Measurements from ENCODE around the gene CXXC1.
A peak's percentile ranks its signal among the peaks of the same experiment; 100 is the strongest.

DNA sequence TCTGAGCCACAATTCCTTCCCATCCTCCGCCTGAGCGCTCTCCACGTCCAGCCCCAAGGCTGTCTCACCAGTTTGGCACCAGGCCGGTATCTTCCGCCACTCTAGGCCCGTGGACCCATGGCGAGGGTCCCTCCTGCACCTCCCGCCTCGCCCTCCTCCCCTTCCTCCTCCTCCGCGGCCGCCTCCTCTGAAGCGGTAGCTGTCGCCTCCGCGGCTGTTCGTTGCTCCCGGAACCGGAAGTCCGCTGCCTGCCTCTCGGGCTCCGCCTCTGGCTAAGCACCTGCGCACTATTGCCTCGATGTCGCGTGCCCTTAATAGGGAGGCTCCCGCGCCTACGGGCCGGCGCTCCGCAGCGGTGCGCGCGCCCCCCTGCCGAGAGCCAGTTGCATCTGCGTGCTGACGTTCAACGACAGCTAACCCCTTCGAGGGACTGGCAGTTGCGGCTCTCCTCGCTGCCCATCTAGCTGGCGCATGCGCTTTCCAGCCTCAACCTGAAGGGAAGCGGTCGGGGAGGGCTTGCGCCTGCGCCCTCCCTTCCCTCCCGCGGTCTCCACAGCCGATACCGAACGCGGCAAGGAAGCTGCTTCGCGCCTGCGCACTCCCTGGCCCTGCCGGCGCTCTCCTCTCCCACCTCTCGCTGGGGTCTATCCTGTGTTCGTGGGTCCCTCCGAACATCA, 6.1 kb downstream of the CXXC1 start, which contains the start of gene MBD1:
- TF ChIP-seq ZNF121 (CRISPR knock-in tag; IDR thresholded peaks at IDR 0.05), result 0 out of 2 replicates have a peak, but pooled peaks have one; percentile 32
- TF ChIP-seq POLR2A (IDR thresholded peaks at IDR 0.05; ENCODE audit: insufficient read depth in 1 of 2, low read depth in 2 of 2, low read length in 2 of 2), result peak in 1 of 2 experiments; percentile 71; a peak in 2 of 4 replicates
- no peak for TF ChIP-seq ZSCAN30 (CRISPR knock-in tag; IDR thresholded peaks at IDR 0.05)
- TF ChIP-seq, protein P1, sequence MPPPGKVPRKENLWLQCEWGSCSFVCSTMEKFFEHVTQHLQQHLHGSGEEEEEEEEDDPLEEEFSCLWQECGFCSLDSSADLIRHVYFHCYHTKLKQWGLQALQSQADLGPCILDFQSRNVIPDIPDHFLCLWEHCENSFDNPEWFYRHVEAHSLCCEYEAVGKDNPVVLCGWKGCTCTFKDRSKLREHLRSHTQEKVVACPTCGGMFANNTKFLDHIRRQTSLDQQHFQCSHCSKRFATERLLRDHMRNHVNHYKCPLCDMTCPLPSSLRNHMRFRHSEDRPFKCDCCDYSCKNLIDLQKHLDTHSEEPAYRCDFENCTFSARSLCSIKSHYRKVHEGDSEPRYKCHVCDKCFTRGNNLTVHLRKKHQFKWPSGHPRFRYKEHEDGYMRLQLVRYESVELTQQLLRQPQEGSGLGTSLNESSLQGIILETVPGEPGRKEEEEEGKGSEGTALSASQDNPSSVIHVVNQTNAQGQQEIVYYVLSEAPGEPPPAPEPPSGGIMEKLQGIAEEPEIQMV (CRISPR knock-in tag; IDR thresholded peaks at IDR 0.05; ENCODE audit: low read depth), result peak; percentile 49; the same call in 1 of the 2 replicates
- TF ChIP-seq STAG1 (CRISPR knock-in tag; IDR thresholded peaks at IDR 0.05), result 0 out of 2 replicates have a peak, but pooled peaks have one; percentile 10
- TF ChIP-seq, protein P2, sequence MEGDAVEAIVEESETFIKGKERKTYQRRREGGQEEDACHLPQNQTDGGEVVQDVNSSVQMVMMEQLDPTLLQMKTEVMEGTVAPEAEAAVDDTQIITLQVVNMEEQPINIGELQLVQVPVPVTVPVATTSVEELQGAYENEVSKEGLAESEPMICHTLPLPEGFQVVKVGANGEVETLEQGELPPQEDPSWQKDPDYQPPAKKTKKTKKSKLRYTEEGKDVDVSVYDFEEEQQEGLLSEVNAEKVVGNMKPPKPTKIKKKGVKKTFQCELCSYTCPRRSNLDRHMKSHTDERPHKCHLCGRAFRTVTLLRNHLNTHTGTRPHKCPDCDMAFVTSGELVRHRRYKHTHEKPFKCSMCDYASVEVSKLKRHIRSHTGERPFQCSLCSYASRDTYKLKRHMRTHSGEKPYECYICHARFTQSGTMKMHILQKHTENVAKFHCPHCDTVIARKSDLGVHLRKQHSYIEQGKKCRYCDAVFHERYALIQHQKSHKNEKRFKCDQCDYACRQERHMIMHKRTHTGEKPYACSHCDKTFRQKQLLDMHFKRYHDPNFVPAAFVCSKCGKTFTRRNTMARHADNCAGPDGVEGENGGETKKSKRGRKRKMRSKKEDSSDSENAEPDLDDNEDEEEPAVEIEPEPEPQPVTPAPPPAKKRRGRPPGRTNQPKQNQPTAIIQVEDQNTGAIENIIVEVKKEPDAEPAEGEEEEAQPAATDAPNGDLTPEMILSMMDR (CRISPR knock-in tag; IDR thresholded peaks at IDR 0.05), result peak; percentile 66
- TF ChIP-seq ZNF138 (CRISPR knock-in tag; IDR thresholded peaks at IDR 0.05; ENCODE audit: low read depth), result no peak
- TF ChIP-seq ESRRA (CRISPR knock-in tag; IDR thresholded peaks at IDR 0.05; ENCODE audit: low read depth), result no peak
- TF ChIP-seq MEIS1 (CRISPR knock-in tag; IDR thresholded peaks at IDR 0.05; ENCODE audit: borderline replicate concordance), result 0 out of 2 replicates have a peak, but pooled peaks have one; percentile 48
- TF ChIP-seq HMGA1 (CRISPR knock-in tag; conservative IDR thresholded peaks at IDR 0.05), result no peak
- no peak for TF ChIP-seq NFIC (IDR thresholded peaks at IDR 0.05; ENCODE audit: low read length)
- no peak for TF ChIP-seq ZNF17 (CRISPR knock-in tag; IDR thresholded peaks at IDR 0.05)
- TF ChIP-seq CHD2 (IDR thresholded peaks at IDR 0.05; ENCODE audit: low read depth, low read length), result no peak
